SK-N-MC (cell line): ENCODE results near the gene PNP.

Experiments used
- DNase-seq: peaks from one replicate; pipeline ENCODE4 v3.0.0-alpha.2; 2011; ENCODE audit warnings: low read depth, low spot score
- H3K27ac ChIP-seq: fragments of 200-600 bp; sonication (generic); 2 replicates; pipeline ENCODE4 v1.5.1; 2016; ENCODE audit warnings: mixed run types
- H3K36me3 ChIP-seq: fragments of 200-600 bp; sonication (generic); 2 replicates; pipeline ENCODE4 v1.6.1; 2017; ENCODE audit warnings: antibody characterized with exemption, low read length, mixed read lengths; ENCODE audit not compliant: insufficient read depth
- H3K4me3 ChIP-seq: fragments of 200-600 bp; sonication (generic); 2 replicates; pipeline ENCODE4 v1.5.1; 2016
- H3K9ac ChIP-seq: fragments of 200-600 bp; sonication (generic); 2 replicates; pipeline ENCODE4 v1.8.0; 2017; ENCODE audit warnings: mixed run types, mixed read lengths; ENCODE audit not compliant: insufficient read length
- H3K9me3 ChIP-seq: fragments of 200-600 bp; sonication (generic); 2 replicates; pipeline ENCODE4 v1.6.1; 2017; ENCODE audit warnings: low read depth, mild to moderate bottlenecking, antibody characterized with exemption, low read length, moderate library complexity, mixed read lengths
- EZH2 ChIP-seq: fragments of 200-600 bp; sonication (generic); IDR thresholded peaks from one replicate; pipeline ENCODE4 v1.6.1; 2017; ENCODE audit warnings: antibody characterized with exemption
- FOXP2 ChIP-seq: optimal IDR thresholded peaks from 2 replicates; pipeline ENCODE3; 2011; ENCODE audit warnings: mild to moderate bottlenecking, moderate library complexity; ENCODE audit not compliant: insufficient read depth; ENCODE audit errors: extremely low read length, control extremely low read depth
- POLR2AphosphoS5 ChIP-seq: IDR thresholded peaks from 2 replicates; pipeline ENCODE4 v1.6.1; 2012; ENCODE audit warnings: mild to moderate bottlenecking, low read depth, low read length, borderline replicate concordance

Gene PNP

DNA sequence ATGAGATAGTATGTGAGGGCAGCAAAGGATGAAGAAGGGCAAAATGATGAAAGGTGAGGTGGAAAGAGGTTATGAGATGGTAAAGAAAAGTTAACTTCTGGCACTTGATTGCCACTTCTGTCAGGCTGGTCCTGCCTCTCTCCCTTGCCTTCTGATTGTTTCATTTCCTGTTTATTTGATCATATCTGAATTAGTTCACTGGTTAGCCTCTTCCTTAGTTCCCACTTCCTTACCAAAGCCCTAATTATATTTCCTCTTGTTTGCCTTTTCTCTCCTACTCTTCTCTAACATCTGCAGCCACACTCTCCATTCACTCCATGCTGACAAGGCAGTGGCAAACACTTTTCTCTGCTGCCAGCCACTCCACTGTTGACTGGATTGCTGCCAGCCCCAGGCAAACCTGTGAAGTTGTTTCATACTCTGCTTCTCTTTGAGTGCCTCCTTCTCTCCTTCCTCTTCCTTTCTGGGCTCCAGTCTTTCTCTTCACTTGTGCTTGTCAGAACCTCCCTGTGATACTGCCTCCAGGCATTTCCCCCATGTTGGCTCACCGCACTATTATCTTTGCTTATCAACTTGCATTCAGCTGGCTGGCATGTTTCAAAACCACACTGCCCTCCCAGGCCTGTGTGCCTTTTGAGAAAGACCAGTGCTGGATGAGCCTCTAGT is 8.1 kb downstream of the PNP start:
- no peak overlapping the region for H3K4me3 ChIP-seq
- peak overlapping the region; percentile 51 for H3K27ac ChIP-seq

DNA sequence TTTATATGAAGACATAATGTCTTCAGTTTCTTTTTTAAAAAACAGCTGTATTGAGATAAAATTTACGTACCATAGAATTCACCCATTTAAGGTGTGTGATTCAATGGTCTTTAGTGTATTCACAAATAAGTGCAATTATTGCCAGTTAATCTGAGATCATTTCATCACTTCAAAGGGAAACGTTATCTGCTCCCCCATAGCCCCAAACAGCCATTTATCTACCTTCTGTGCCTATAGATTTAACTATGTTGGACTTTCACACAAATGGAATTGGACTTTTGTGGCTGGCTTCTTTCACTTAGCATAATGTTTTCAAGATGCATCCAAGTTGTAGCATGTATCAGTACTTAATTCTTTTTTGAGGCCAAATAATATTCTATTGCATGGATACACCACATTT is 9.7 kb downstream of the PNP start:
- Histone ChIP-seq H3K9me3 (no peaks in the 10 kb centered on the region), H3K4me3 (no peak overlapping the region), H3K9ac (no peak overlapping the region), H3K27ac (no peak overlapping the region), H3K36me3 (peaks cover 44% of the 10 kb centered on the region)
- TF ChIP-seq POLR2AphosphoS5 (no peak), FOXP2 (no peak), EZH2 (no peak)
- no peak for DNase-seq

More for the DNA sequence above, 8.1 kb downstream of the PNP start:
- Histone ChIP-seq H3K36me3 (peaks cover 59% of the 10 kb centered on the region), H3K9me3 (no peaks in the 10 kb centered on the region), H3K9ac (no peak overlapping the region)
- TF ChIP-seq POLR2AphosphoS5: 0 out of 2 replicates have a peak, but pooled peaks have one; percentile 28
- no peak for TF ChIP-seq FOXP2
- DNase-seq: no peak

DNA sequence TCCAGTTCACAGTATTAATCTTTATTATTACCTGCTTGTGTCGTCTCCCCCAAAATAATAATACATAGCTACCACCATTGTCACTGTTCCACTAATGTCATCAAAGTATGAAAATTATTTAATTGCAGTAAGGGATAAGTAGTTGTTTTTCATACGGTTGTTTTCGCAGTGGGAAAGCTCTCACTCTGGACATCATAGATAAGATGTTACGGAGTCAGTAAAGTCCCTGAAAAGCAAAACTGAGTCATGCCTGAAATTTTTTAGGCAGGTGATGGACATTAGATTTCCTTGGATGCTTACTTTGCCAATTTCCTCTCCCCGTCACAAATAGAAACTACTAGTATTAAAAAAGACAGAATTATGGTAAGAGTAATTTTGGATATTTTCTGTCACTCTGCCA is 13.2 kb downstream of the PNP start:
- no peak for TF ChIP-seq POLR2AphosphoS5
- no peak for TF ChIP-seq EZH2
- no peak for TF ChIP-seq FOXP2
- no peak overlapping the region for H3K9ac ChIP-seq
- H3K9me3 ChIP-seq: no peaks in the 10 kb centered on the region
- no peak for DNase-seq
- H3K4me3 ChIP-seq: no peak overlapping the region
- peaks cover 10% of the 10 kb centered on the region for H3K36me3 ChIP-seq
- no peak overlapping the region for H3K27ac ChIP-seq

DNA sequence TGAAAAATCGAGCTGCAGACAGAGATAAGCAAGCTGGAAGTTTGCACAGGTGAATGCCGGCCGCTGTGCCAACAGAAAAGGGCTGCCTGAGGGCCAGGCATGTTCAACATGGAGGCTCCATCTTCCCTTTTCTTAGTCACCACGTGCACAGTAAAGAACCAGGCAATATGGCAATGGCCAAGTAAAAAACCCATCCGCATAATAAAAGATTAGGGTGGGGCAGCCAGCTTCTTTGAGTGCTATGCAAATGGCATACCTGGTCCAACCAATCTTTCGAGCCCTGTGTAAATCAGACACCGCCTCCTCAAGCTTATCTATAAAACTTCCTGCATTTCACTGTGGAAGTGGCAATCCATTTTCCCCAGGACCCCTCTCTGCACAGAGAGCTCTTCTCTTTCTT is 16.7 kb downstream of the PNP start:
- H3K27ac ChIP-seq: no peak overlapping the region
- H3K9me3 ChIP-seq: no peaks in the 10 kb centered on the region
- no peak overlapping the region for H3K4me3 ChIP-seq
- TF ChIP-seq POLR2AphosphoS5 (no peak), FOXP2 (no peak), EZH2 (no peak)
- no peaks in the 10 kb centered on the region for H3K36me3 ChIP-seq
- no peak overlapping the region for H3K9ac ChIP-seq
- DNase-seq: no peak

DNA sequence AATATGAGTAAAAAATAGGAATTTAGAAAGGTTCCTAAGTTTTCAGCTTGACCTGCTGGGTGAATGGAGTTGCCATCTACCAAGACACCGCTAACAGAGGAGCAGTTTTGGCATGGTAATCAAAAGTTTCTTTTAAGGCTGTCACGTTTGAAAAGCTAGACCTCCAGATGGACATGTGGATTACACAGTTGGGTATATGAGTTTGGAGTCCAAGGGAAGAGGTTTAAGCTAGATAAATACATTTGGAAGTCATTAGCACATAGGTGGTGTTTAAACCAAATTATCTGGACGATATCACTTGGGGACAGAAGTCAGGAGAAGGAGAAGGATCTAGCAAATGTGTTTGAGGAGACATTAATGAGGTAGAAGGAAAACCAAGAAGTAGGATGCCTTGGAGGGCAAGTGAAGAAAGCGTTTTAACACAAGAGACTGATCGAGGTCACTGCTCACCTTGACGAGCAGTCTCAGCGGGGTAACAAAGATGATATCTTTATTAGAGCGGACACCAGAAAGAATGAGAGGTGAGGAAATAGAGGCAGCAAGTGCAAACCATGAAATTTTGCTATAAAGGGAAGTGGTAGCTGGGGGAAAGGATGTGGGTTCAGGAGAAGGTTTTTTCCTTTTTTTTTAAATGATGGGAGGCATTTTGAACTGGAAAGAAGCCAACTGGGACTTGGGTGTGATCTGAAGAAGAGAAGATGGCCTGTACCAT is 17.6 kb downstream of the PNP start:
- Histone ChIP-seq H3K9ac (no peak overlapping the region), H3K9me3 (no peaks in the 10 kb centered on the region), H3K27ac (no peak overlapping the region), H3K36me3 (no peaks in the 10 kb centered on the region), H3K4me3 (no peak overlapping the region)
- TF ChIP-seq FOXP2 (no peak), POLR2AphosphoS5 (no peak), EZH2 (no peak)
- no peak for DNase-seq

DNA sequence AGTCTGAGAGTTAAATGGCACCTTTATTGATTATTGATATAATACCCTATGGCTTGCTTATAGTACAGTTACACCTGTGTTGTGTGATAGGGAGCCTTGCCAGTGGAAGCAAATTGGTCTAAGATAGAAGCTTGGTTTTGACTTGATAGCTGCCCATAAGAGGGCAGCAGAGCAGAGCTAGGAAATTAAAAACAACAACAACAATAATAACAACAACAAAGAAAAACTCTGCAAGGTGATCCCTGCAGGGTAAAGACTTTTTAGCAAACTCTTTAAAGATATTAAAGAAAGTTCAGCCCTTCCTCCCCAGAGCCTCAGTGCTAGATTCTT is 18.2 kb downstream of the PNP start:
- Histone ChIP-seq H3K9me3 (no peaks in the 10 kb centered on the region), H3K27ac (no peak overlapping the region), H3K36me3 (no peaks in the 10 kb centered on the region), H3K4me3 (no peak overlapping the region), H3K9ac (no peak overlapping the region)
- DNase-seq: no peak
- TF ChIP-seq FOXP2 (no peak), POLR2AphosphoS5 (no peak), EZH2 (no peak)

DNA sequence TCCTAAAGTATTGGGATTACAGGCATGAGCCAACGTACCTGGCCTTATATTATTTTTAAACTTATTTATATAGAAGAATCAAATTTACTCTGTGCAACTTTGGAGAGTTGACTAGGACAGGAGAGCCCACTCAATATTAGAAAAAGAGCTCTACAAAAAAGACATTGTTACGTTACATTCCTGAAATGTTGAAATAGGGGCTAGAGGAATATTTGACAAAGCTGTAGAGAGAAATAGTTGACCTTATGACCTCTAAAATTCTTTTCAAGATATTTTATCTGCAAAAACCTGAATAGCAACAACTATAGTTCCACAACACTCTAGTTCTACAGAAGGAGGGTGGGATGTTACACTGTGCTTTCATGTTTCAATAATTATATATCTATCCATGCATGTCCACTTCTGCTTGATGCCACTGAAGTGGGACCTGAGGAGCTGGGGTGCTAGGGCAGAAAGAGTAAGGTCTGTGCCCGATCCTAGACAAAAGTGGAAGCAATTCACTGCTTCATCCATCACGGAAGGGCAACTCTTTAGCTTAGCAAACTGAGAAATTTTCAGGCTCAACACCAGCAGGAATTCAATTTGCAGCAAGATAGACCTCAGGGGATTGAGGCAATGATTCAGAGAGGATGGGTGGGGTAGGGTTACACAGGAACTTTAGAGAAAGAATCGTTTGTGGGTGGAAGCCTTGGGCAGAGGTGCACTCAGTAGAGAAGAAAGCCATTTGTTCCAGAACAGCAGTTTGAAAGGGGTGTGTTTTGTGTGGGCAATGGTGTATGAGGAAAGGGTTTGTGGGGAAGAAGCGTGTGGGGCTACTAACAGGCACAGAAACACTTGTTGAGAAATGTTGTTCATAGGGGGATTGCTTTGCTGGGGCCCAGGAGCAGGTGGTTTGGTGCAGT is 20.1 kb downstream of the PNP start:
- Histone ChIP-seq H3K4me3 (no peak overlapping the region), H3K36me3 (no peaks in the 10 kb centered on the region), H3K9ac (no peak overlapping the region), H3K9me3 (no peaks in the 10 kb centered on the region), H3K27ac (no peak overlapping the region)
- no peak for TF ChIP-seq EZH2
- TF ChIP-seq FOXP2: no peak
- DNase-seq: no peak

DNA sequence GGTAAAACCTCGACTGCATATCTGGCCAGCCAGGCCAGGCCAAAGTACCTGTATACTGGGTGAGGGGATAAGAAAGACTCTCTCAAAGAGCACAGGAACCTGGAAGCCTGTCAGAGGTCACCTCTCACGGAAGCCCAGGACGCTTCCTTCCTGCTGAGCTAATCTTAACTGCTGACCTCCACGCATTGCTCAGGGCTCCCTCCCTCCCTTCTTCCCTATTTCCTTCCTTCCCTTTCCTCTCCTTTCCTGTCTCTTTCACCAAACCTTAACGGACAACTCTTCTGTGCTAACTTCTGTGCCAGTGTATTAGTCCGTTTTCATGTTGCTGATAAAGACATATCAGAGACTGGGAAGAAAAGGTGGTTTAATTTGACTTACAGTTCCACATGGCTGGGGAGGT is 21.4 kb downstream of the PNP start:
- Histone ChIP-seq H3K9me3 (no peaks in the 10 kb centered on the region), H3K36me3 (no peaks in the 10 kb centered on the region), H3K27ac (no peak overlapping the region), H3K4me3 (no peak overlapping the region), H3K9ac (no peak overlapping the region)
- DNase-seq: no peak
- TF ChIP-seq POLR2AphosphoS5: no peak
- TF ChIP-seq FOXP2: no peak
- no peak for TF ChIP-seq EZH2

DNA sequence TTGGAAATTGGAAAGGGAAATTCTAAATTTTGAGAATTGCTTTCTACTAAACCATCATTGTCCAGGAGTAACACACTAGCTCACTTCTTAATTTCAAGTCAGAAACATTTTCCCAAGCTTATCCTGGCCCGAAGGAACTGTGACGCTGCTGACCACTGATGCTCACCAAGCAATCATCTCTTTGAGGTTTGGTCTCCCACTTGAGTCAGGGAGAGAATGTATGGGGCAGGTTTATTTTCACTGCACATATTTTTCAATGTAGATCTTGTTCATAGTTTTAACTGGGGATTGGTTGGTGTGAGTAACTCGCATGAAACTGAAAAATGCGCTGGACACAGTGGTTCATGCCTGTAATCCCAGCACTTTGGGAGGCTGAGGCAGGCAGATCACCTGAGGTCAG is 23.3 kb downstream of the PNP start:
- H3K36me3 ChIP-seq: no peaks in the 10 kb centered on the region
- H3K9ac ChIP-seq: no peak overlapping the region
- H3K9me3 ChIP-seq: no peaks in the 10 kb centered on the region
- DNase-seq: no peak
- no peak overlapping the region for H3K27ac ChIP-seq
- no peak overlapping the region for H3K4me3 ChIP-seq
- TF ChIP-seq POLR2AphosphoS5 (no peak), FOXP2 (no peak), EZH2 (no peak)
